ENCODE data around the gene PDE4D.

Gene PDE4D

DNA sequence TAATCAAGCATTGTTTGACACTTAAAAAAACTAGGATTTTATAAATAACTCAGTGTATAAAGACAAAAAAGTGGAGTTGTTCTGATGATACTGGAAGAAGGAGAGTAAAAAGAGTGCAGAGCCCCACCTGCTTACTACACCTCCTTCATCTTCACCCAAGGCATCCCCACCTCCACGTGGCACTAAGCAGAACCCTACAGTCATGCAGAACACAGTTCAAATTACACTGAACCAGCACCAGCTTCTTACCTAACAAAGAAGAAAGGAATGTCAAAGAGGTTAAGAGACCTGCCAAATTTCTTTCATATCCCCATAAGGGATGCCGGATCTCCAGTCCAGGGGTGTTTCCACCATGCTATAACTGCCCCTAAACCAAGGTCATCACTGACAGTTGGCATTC, 55.5 kb downstream of the PDE4D start:
- DNase-seq, result no peak

DNA sequence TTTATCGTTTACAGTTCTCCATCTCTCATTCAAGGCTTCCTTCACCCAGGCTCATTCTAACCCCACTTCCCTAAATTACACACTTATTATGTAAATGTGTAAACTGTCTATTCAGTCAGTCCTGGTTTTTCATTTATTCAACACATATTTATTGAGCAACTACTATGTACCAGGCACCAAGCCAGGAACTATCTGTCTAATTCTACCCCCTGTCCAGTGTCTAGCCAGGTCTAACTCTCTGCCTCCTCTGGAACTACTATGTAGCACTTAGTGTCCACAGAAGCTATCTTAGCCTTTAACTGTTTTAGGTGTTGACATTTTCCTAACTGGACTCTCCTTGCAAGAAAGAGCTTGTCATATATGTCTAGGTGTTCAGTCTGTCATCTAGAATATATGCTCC, 56.5 kb downstream of the PDE4D start:
- no peak for DNase-seq

DNA sequence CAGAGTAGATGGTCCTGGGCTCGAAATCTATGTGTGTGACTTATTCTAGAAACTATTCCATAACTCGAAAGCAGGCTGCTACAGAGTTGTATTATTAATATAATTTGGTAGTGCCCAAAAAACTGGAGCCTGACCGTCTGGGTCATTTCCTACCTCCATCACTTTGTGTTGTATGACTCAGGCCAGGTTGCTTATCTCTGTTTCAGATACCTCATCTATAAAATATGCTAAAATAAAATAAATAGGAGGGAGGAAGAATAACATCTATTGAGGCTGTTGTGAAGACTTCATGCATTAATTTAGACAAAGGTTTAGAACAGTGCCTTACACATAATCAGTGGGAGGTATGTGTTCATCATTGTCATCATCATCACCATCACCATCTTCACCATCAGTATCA, 57.7 kb downstream of the PDE4D start:
- DNase-seq, result no peak

DNA sequence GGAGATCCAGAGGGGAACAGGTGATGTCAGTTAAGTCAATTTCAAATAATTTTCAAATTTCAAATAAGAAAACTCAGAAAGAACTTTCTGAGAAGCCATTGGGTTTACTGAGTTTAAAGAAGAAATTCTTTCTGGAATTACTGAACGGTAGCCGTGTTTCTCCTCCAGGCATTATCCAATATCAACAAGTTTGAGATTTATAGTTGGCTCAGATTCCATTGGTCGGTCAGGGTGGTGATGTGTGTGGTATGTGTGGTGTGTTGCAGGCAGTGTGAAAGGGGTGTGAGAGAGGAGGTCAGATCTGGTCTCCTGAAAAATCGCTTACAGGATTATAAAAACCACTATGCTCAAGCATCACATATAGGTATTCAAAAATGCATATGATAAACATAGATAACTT, 60.1 kb downstream of the PDE4D start:
- no peak for DNase-seq

DNA sequence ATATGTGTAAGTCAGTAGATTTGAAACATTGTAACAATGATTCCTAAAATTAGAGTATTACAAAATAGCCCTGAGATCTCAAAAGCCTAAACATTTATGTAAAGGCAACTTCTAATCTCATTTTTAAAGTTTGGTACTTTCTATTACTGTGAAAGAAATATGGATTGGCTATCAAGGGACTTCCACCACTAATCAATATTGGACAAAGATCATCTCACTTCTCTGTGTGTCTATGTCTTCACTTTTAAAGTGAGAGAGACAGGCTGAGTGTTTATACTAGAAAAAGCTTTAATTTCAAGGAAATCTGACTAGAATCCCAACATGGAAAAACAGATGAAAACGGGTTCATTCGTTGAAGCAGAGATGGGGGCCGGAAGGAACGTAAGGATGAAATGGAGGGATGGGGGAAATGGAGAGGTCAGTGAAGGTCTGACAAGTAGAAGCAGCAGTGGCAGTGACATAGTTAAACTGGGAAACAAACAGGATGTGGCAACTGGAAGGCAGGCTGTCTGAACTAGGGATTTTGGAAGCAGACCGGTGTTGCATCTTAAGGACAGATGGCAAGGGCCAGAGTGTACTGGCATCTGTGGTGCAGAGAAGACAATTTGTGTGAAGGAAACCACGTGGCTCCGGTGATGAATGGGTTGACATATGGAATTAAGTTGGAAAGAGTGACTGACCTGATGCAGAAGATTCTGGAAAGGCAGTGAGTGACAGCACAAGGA, 60.8 kb downstream of the PDE4D start:
- no peak for DNase-seq

DNA sequence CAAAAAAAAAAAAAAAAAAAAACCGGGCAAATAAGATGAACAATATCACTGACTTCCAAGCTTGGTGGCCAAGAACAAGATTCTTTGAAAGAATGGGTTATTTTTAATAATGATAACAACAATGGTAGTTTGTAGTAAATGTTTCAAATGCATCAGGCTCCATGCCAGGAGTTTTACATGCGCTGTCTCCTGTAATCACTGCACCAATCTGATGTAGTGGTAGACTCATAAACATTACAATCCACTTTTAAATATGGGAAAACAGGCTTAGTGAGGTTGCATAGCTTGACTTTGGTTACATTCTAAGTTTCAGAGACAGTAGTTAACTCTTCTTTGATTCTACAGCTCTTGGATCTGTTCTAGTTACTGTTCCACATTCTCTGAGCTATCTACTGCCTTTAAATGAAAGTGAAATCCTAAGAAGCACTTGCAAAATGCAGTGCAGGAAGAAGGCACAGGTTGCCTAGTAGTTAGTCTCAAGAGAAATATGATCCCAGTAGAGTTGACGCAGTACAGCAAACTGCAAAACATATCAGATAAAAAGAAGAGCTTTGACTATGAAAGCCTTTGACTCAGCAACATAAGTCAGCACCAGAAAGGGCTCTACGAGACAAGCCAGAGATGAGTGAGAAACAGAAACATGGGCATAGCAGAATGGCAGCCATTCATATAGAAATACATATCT, 62.1 kb downstream of the PDE4D start:
- no peak for DNase-seq

DNA sequence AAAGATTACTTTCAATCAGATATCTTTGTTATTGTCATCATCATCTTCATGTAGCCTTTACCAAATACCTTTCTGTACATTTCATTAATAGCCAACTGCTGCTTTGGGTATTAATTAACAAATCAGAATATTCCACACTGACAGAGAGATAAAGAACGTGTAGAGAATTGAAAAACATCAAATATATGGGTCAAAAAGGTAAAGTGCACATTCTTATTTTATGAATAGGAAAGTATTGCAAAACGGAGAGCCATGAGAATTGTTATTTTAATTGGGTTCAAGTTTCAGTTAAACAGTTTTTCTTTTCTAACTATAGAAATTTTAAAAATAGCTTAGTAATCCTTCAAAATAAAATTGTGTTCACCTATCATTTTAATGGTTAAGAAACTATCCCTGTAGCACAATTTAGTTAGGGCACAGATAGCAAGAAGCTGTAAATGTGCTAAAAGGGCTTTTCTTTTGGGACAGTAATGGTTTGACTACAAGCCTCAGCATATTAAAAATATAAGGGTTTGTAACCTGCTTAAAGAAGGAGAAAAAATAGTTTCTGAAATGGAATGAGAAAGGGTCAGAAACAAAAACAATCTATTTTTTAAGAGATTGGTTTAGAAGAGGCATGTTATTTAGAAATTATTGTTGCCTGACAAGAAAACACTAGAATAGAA, 62.9 kb downstream of the PDE4D start:
- no peak for DNase-seq

DNA sequence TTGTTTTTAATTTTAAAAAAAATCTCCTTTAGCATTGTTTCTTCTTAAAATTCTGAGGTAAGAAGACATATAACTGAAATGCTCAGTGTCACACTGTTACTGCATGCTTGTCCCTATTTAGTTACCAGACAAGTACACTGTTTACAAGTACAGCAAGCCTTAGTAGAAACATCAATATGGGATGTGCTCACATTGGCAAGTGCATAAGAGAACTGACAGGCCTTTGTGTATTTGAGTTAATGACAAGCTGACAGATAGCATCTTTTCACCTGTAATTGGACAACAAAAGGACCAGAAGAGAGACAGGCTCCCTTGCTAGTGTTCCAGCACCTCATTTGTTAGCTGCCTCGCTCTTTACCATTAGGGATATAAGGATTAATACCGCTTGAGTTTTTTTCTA, 63.6 kb downstream of the PDE4D start:
- DNase-seq, result no peak

DNA sequence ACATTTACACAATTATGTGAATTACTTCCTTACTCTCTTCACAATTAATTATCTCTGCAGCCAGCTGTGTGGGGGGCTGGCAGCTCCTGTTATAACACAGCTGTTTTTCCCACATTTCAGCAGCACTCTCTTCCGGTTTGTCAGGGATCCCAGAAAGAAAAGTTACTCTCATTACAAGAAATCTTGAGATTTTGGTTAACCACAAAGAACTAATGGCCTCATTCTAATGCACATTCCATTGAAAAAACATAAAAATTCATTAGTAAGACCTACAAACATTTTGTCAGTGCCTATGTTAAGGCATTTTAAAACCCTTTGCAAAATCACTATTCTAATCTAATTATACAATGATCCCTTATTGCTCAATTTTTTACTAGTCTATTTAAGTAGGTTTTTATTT, 64.1 kb downstream of the PDE4D start:
- DNase-seq, result no peak

DNA sequence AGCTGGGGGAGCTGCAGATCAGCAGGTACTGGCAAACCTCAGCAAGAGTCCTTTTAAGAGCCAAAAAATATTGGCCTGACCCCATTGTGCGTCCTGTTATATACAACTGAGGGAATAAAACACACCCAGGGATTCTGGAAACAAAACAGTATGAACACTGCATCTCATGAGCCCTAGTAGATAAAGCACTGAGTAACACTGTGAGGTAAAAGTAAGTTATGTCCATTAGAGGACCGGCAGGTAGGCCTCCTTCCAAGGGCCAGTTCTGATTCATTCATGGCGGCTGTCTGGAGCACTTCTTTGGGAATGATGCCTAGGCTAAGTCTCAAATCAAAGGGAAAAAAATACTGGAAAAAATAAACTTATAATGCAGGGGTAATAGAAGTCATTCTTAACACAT, 64.9 kb downstream of the PDE4D start:
- no peak for DNase-seq

DNA sequence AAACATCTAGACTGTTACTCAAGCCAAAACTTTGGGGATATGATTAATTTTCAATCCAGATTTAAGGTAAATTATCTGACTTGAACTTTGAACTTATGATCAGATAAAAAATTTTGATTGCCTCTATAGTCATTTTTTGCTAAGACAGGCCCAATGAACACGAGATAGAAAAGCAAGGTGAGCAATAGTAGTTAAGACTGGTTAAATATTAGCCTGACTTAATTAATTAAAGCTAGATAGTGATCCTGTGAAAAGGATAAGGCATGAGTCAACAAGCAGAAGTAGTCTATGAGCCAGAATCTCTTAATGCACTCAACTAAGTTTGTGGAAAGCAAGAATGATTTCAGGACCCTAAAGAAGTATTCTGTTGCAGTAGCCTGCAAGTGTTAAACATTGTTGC, 66.5 kb downstream of the PDE4D start:
- no peak for DNase-seq

DNA sequence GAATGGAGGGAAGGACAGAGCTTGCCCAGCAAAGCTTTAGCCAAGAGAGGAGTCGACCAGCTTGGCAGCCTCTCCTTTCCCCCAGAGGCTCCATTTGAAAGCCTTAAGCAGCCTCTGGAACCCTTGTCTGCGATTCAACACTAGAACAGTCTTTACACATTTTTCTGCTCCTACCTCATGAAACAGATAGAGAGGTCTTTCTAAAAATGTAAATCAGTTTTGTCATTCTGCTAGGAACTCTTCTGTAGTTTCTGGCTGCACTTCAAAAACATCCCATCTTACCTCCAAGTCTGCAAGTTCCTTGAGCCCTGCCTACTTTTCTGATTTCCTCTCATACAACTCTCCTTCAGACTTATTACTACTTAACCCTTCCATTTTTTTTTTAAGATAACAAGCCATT, 70.1 kb downstream of the PDE4D start:
- DNase-seq, result no peak

DNA sequence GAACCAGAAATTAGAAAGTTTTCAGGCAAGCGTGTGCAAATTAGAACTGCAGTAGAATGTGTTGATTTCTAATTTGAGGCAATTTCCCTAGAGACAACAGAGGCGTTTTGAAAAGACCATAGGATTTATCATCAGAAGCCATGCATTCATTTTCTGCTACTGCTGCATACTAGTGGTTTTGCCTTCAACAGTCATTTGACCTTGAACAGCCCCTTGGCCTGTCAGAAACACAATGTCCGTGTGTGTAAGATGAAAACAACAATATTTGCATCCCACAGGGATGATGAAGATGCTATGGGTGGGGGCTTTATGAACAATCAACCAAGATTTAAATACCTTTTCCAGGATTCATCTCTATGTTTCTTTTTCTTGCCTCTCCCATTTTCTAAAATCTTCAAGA, 73.7 kb downstream of the PDE4D start:
- no peak for DNase-seq

DNA sequence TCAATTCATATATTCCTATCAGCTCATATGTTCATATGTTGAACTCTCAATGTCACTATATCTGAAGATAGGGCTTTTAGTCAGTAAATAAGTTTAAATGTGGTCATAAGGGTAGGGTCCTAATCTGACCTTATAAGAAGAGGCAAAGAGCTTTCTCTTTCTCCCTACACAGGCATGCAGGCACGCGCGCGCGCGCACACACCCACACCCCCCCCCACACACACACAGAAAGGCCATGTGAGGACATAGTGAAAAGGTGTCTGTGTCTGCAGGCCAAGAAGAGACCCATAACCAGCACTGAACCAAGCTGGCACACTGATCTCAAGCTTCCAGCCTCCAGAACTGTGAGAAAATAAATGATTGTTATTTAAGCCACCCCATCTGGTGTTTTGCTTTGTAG, 76.0 kb downstream of the PDE4D start:
- no peak for DNase-seq

DNA sequence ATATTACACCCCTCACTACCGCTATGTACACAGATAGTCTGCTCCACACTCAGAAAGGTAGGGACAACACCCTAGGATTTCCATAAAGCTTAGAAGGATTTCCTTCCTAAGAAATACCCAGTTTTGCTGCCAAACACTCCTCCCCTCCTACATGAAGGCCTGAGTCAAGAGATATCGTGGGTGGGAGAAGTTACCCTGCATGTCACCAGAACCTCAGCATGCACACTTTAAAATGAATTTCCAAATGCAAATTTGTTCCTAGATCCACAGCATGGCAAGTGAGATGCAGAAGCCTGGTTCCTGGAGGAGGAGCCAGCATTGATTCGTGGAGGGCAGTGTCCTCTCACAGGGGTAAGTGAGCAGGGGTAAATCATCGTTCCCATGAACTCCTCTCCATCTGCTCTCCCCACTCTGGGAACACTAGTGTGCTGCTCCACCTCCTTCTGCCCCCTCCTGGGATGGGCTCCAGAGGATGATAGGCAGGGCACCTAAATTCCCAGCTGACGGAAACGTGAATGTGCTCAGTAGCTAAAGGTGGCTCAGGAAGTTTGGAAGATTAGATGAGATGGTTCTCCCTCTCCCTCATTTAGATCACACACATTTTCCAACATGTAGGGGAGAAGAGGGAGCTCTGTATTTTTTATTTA, 76.7 kb downstream of the PDE4D start:
- no peak for DNase-seq

DNA sequence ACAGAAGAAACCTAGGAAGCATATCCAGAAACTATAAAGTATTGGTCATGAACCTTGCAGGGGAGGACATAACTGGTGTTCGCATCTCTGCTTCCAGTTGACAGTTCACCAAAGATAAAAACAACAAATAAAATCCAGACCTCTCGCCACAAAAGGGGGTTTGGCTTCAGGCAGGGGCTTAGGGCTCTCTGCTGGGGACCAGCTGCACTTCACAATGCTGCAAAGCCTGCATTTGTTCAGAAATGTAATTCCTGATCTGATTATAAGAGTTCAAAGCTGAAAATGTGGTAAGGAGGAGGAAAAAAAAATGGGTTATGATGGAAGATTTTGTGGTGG, 79.0 kb downstream of the PDE4D start:
- DNase-seq, result no peak

DNA sequence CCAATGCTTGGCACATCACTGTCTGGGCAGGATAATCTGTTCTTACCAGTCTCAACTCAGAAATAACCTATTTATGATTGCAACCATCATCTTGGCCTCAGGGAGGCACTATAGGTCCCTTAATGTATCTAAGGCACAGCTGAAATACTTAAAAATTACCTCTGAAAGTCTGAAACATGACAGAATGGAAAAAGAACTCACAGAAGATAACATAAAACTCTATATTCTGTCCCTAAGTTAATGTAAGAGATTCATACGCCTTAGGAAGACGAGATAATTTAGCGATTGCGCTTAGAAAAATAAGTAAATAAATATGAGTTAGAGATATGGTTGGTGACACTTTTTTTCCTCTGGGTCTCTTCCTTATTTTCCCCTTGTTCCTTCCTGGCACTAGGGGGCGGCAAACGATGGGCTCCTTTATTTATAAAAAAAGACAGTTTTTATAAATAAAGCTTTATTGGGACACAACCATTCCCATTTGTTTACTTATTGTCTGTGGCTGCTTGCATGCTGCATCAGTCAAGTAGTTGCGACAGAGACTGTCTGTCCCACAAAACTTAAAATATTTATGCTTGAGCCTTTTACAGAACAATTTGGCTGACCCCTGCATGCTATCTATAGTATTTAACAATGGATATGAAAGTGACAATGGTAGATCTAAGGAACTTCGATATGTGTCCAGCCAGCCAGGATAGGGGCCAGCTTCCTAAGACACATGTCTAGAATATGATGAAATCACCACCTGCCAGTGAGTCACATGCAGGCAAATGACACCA, 79.6 kb downstream of the PDE4D start:
- DNase-seq, result peak; percentile 70

DNA sequence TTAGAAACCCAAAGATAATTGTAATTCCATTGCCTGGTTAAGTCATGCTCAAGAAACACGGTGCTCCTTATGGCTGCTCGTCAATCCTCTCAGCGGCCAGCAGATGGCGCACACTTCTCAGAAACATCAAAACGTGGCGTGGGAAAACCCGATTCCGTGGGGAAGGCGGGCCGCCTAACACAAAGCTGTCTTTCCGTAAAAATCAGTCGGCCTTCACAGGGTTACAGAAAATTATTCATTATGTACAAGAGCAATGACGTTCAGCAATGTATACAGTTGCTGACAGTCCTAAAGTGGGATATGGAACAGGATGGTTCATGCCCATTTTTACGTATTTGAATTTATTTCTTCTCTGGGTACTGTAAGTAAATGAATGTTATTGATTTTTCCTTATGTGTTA, 83.5 kb downstream of the PDE4D start:
- DNase-seq, result peak; percentile 69

DNA sequence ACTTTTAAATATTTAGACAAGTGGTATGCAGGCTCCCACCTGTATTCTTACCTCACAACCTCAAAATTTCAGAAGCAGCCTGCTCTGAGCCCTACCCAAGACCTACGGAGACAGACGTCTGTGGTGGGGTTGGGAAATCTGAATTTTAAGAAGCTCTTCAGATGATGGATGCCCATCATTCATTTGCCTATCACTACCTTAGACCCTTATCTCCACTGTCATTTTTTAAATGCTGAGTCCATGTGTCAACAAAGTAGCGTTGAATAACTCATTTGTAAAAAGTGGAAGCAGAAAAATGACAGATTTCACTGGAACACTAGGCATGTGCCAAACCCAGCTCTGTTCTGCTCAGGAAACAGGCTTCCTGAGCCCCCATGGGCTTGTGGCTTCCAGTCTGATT, 85.7 kb downstream of the PDE4D start:
- no peak for DNase-seq

DNA sequence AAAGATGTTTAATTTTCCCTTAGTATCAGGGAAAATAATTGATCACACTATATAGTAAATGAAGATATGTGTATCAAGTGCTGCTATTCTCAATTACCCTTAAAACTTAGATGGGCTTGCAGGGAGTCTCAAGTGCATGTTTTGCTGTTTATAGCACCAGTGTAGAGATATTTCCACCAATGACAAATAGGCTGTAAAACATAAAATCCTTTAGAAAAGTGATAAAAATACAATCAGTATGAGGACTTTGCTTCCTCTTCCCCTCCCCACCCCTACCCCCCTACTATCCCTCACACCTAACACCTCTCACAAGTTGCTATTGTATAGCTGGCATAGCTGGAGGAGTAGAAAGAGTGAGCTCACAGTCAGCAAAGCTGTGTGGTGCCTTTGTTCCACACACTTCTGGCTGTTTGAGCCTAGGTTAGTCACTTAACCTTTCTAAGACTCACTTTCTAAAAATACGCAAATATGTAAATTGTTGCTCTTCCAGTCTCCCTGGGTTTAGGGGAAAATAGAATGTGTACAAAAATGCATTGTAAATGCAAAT, 93.1 kb downstream of the PDE4D start:
- DNase-seq, result no peak

DNA sequence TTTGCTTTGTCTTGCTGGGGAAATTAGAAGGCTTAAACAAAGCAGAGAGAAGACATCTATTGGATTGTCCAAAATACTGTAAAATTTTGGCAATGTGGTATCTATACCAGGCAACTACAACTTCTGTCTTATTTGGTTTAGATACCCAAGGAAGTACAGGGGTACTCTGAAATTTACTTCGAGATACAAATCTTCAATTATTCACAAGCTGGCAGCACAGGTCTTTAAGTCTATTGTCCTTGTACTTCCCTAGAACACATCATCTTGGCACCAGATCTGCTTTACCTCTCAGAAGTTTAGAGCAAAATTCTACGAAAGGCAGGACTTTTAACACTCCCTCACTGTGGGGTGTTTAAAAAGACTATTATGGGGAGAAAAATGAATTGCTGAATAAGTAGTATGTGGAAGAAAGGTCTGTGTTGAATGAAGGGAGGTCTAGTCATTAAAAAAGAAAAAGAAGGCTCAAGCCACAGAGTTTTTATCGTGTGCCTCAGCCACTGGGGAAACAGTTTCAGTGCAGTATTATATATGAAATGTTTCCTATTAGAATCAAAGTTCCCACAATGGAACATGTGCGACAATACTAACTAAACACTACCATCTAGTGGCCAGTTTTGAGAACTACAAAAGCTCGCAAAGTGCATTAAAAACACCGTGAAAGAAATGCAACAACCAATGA, 93.7 kb downstream of the PDE4D start:
- peak; percentile 41 for DNase-seq

Data from NCI-H748 treated with DMSO at 0.1 percent for 48 hours (cell line).